Mononuclear cell (primary cell): ENCODE data around the gene NOL4L. TPM values are rescaled to one million over a fixed set of nuclear protein-coding genes. Genes with fewer than 3 reads are reported as not detected.

Experiments
- H3K27me3 ChIP-seq: 2 replicates; pipeline ENCODE4 v1.6.0; 2011; ENCODE audit warnings: low read length, control low read depth; ENCODE audit not compliant: insufficient read depth
- H3K4me1 ChIP-seq: 2 replicates; pipeline ENCODE4 v1.5.1; 2011; ENCODE audit warnings: mild to moderate bottlenecking, low read length, control low read depth; ENCODE audit not compliant: insufficient read depth
- H3K4me3 ChIP-seq: 2 replicates; pipeline ENCODE4 v1.5.1; 2011; ENCODE audit warnings: mild to moderate bottlenecking, low read length, moderate library complexity
- H3K9me3 ChIP-seq: 2 replicates; pipeline ENCODE4 v1.5.1; 2011; ENCODE audit warnings: low read depth, mild to moderate bottlenecking, control low read depth, low read length
- total RNA-seq: library from RNA; depleted of rRNA; stranded (reverse); fragments of >200 nt; gene quantifications from one replicate; pipeline ENCODE4 v1.2.3, GENCODE V29; 2012

The NOL4L gene
- total RNA-seq, 1 donor: 26.2 TPM

GRCh38 chr20:32567384-32568178 lies 17.6 kb downstream of the NOL4L start:
- no peaks in the 10 kb centered on the region for H3K9me3 ChIP-seq
- no peaks in the 10 kb centered on the region for H3K27me3 ChIP-seq
- H3K4me1 ChIP-seq: peaks cover 76% of the 10 kb centered on the region
- H3K4me3 ChIP-seq: no peak overlapping the region

- H3K4me1 ChIP-seq: peaks cover 73% of the 10 kb centered on the region
- no peaks in the 10 kb centered on the region for H3K27me3 ChIP-seq
Measured at GRCh38 chr20:32566379-32567374, 18.5 kb downstream of the NOL4L start.

DNA sequence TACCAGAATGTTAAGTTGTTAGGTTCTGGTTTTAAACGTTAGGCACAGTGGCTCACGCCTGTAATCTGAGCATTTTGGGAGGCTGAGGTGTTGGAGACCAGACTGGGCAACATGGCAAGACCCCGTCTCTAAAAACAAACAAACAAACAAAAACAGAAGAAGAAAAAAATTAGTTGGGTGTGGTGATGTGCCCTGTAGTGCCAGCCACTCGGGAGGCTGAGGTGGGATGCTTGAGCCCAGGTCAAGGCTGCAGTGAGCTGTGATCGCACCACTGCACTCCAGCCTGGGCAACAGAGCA lies 19.4 kb downstream of the NOL4L start:
- Histone ChIP-seq H3K4me1 (peaks cover 70% of the 10 kb centered on the region), H3K9me3 (no peaks in the 10 kb centered on the region), H3K4me3 (no peak overlapping the region), H3K27me3 (no peaks in the 10 kb centered on the region)

More at GRCh38 chr20:32566379-32567374, 18.5 kb downstream of the NOL4L start:
- Histone ChIP-seq H3K4me3 (no peak overlapping the region), H3K9me3 (no peaks in the 10 kb centered on the region)

DNA sequence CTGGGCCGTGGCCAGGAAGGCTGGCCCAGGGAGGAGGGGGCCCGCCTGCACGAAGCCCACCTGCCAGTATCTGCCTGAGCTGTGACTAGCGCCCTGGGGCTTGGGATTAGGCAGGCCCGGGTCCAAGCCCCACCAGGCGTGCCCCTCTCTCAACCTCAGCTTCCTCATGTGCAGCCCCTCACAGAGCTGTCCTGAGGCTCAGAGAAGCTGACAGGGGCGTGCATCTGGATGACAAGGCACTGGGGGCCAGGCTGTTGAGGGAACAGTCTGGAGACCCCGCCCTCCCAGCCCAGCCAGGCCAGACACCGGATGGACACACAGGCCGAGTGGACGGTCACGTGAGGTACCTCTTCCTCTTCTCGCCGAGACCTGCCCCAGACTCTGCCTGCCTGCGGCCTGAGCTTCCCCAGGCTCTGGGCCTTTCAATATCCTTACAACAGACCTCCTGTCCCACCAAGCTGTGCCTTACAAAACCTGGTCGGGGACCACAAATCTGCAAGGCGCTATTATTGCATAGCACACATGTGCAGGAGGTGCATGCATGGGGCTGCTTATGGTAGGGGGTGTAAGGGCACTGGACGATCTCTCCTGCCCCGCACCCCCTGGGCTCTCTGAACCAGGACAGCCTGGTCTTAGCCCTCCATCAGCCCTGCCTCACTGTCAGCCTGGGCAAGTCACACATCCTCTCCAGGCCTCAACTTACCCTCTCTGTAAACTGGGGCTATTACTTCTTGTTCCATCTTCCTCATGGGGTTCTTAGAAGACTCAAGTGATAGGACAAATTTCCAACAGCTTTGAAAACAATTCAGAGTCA lies 20.0 kb downstream of the NOL4L start:
- Histone ChIP-seq H3K4me3 (no peak overlapping the region), H3K4me1 (peaks cover 70% of the 10 kb centered on the region), H3K27me3 (no peaks in the 10 kb centered on the region), H3K9me3 (no peaks in the 10 kb centered on the region)

- H3K27me3 ChIP-seq: no peaks in the 10 kb centered on the region
- H3K4me1 ChIP-seq: peaks cover 70% of the 10 kb centered on the region
Measured at GRCh38 chr20:32564440-32564839, 20.7 kb downstream of the NOL4L start.

DNA sequence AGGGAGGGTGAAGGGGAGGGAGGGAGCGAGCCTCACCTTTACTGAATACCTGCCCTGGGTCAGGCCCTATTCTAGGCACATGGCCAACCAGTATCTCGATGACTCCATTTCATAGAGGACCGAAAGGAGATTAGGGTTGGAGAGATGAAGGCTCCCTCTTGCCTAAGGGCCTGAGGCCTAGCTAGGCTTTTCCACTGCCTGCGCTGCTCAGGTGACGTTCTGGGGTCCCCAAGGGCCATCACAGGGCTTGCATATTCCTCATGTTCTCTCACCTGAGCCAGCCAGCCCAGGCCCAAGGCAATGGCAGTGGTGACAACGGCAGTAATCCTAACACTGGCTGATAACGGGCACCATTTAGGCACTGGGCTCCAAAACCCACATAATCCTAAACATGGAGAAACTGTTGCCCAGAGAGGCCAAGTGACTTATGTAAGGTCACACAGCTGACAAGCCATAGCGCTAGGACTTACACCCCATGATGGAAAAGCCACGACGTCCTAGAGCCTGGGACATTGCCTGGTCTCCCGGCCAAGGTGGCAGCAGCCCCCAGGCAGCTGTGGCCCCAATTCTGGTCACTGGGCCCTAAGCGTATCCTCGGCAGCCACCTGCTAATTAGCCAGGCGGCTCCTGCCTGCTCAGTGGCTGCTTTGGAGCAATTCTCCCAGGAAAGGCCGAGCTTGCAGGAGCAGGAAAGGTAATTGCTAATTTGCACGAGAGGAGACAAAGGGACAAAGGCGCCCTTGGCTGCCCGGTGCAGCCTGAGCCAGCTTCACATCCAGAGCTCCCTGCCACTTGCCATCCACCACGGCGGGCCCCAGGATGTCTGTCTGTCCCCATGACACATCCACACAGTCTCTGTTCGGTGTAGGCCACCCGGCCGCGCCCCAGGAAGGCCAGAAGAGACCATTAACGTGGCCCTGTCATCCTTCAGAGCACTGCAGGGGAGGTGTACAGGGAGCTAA lies 21.5 kb downstream of the NOL4L start:
- no peak overlapping the region for H3K4me3 ChIP-seq
- H3K9me3 ChIP-seq: no peaks in the 10 kb centered on the region
- H3K4me1 ChIP-seq: peaks cover 66% of the 10 kb centered on the region
- no peaks in the 10 kb centered on the region for H3K27me3 ChIP-seq

More at GRCh38 chr20:32564440-32564839, 20.7 kb downstream of the NOL4L start:
- H3K9me3 ChIP-seq: no peaks in the 10 kb centered on the region
- H3K4me3 ChIP-seq: no peak overlapping the region

- Histone ChIP-seq H3K9me3 (no peaks in the 10 kb centered on the region), H3K4me1 (peaks cover 57% of the 10 kb centered on the region), H3K27me3 (no peaks in the 10 kb centered on the region), H3K4me3 (no peak overlapping the region)
Measured at GRCh38 chr20:32562495-32562911, 22.6 kb downstream of the NOL4L start.

DNA sequence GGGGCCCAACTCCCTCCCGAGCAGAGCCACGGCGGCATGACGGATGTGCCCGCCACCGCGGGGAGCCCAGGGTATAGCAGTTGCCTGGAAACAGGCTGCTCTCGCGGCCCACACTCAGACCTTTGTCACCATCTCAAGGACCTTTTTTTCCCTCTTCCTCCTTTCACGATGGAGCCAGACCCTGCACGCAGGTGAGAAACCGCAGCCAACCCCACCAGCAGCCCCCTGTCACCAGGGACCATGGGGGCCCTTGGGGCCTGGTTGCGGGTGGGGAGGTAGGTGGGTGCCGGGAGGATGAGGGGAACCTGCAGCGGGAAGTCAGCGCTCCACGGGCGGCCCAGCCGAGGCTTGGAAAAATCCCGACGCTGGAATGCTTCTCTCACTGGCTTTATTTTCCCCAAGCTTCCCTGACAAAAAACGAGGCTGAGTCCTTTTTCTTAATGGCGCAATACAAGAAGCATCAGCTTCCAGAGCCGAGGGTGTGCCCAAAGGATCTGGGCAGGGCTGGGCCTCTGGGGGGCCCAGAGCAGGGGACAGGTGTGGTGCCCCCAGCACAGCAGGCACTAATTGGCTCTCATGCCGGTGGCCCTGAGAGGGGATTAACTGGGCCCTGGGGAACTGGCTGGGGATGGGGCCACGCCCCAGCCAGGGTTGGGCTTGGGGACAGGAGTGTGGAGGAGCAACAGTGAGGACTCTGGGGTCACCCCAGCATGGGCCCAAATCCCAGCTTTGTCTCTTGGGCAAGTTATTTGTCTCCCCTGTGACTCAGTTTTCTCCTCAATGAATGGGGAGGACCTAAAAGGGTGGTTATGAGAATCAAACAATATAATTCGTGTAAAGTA lies 23.9 kb downstream of the NOL4L start:
- Histone ChIP-seq H3K4me1 (peaks cover 44% of the 10 kb centered on the region), H3K9me3 (no peaks in the 10 kb centered on the region), H3K4me3 (no peak overlapping the region), H3K27me3 (no peaks in the 10 kb centered on the region)

DNA sequence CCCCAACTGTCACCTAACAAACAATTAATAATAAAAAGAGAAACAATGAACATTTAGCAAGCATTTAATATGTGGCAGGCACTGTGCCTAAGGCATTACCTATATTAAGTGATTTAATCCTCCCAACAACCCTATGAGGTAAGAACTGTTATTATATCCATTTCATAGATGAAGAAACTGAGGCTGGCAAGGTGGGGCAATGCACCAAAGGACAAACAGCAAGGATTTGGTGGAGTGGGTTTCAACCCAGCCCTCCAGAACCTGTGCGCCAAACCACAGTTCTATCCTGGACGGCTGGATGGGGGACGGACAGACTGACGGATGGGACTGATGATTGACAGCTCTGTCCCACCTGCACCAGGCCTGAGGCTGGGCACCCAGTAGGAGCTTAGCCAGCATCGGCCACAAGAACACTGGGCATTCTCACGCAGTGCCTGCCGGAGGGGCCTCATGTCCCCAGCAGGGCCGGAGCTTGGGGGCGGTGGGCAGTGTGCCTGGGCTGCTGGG lies 24.6 kb downstream of the NOL4L start:
- Histone ChIP-seq H3K4me1 (peaks cover 37% of the 10 kb centered on the region), H3K9me3 (no peaks in the 10 kb centered on the region), H3K27me3 (no peaks in the 10 kb centered on the region), H3K4me3 (no peak overlapping the region)

- no peak overlapping the region for H3K4me3 ChIP-seq
- peaks cover 35% of the 10 kb centered on the region for H3K4me1 ChIP-seq
- no peaks in the 10 kb centered on the region for H3K27me3 ChIP-seq
- H3K9me3 ChIP-seq: no peaks in the 10 kb centered on the region
Measured at GRCh38 chr20:32559753-32560380, 25.3 kb downstream of the NOL4L start.

GRCh38 chr20:32559205-32559752 lies 25.9 kb downstream of the NOL4L start:
- Histone ChIP-seq H3K9me3 (no peaks in the 10 kb centered on the region), H3K27me3 (no peaks in the 10 kb centered on the region), H3K4me1 (peaks cover 35% of the 10 kb centered on the region), H3K4me3 (no peak overlapping the region)

DNA sequence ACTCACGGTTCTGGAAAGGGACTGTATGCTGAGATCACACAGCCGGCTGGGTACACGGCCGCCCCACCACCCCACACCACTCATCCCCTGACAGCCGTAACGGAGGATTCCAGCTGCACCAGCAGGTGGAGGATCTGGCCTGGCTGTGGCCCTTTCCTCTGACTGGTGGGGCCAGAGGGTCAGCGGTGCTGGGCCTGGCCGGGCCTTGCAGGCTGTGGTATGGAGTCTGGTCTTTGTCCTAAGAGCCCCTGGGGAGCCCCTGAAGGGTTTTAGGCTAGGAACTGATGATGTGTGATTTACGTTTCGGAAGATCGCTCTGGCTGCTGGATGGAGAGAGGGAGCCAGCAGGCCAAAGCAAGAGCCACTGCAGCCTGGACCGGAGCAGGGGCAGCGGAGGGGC lies 26.6 kb downstream of the NOL4L start:
- Histone ChIP-seq H3K4me1 (peaks cover 37% of the 10 kb centered on the region), H3K9me3 (no peaks in the 10 kb centered on the region), H3K27me3 (no peaks in the 10 kb centered on the region), H3K4me3 (no peak overlapping the region)
